ENCODE results near the gene XXYLT1.

DNA sequence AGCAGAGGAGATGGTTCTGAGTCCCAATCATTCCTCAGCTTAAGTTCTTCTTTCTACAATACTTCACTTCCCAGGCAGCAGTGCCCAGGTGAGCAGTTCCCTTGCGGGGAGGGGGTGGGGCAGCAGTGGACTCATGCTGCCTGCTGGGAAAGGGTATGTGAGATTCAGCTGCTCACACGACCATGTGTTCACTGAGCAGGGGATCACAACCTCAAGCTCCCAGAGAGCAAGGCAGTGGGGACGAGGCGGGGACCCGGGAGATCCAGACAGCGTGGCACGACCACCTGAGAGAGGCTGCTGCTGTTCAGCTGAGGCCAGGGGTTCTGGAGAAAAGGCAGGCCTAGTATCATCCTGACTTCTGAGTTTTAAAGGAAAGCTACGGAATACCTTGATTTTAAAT lies 166.6 kb downstream of the XXYLT1 start:
- TF ChIP-seq POLR2A (IDR thresholded peaks at IDR 0.05) (no peak), CTCF (IDR thresholded peaks at IDR 0.05) (no peak)

All from right lobe of liver (tissue), 4 donors.